Tongue (tissue), 2 donors: Measurements from ENCODE around the gene GMPR. TPM values are rescaled to one million over a fixed set of nuclear protein-coding genes. Genes with fewer than 3 reads are reported as not detected.
"Not testable (repeated sequence)": the region's sequence is repeated elsewhere in the genome, so short reads cannot be mapped to it uniquely, and the experiment has no call there.

ENCODE experiments used
- DNase-seq: peaks from one replicate; pipeline ENCODE4 v3.0.0-alpha.2; 2015
- total RNA-seq: library from RNA; depleted of rRNA; stranded (reverse); fragments of >200 nt; gene quantifications from one replicate; pipeline ENCODE4 v1.2.3, GENCODE V29; 2014

GMPR gene
- total RNA-seq, 1 donor from 2014 or later, result 50.2 TPM

DNA sequence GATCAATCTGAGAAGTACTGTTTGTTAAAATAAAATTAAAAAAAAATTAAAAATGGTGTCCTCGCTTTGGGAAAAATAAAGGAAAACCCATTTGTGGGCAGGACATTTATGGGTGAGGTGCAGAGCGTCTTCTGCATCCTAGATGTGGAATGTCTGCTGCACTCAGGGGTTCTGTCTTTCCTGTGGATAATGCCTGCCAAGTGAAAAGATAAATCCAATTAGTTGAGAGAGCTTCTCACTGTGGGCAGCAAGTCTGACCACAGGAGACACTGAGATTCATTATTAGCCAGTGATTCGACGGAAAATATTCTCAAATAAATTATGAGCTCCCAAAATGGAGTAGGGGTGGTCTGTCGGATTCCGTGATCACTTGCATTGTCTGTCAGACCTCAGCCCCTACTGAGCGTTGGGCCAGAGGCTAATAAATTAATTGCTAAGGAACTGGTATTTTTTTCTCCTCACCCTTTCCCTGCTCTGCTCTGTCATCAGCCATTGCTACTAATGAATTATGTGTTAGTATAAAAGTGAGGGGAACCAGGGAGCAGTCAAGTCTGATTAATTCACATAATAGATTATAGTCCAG lies 10.0 kb downstream of the GMPR start:
- no peak for DNase-seq

DNA sequence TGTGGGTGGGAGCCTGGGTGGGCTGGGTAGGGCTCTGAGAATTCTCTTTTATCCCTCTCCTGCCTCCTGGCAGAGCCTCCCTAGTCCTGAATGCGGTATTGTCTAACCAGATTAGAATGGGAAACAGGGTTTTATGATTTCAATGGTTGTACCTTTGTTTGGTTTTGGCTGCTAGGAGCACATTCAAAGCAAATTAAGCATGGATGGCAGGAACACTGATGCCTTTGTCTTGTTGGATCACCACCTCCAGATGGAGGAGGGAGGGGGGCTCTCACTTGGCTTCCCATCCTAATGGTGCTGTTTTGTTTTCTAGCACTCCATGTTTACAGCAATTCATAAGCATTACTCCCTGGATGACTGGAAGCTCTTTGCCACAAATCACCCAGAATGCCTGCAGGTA lies 11.6 kb downstream of the GMPR start:
- DNase-seq, result no peak

DNA sequence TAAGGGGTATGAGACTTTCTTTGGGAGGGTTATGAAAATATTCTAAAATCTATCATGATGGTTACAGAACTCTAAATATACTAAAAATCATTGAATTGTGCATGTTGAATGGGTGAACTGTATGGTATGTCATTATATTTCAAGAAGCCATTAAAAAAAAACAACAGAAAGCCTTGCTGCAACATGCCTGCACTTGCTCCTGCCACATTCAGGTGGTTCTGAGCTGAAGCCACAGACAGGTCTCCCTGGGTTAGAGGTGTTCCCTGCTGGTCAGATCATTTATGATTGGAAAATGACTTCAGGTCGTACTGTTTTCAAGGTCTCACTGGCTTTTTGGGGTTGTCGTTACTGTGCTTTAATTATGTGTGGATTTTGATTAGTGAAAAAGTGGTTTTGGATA lies 13.3 kb downstream of the GMPR start:
- DNase-seq, result no peak

DNA sequence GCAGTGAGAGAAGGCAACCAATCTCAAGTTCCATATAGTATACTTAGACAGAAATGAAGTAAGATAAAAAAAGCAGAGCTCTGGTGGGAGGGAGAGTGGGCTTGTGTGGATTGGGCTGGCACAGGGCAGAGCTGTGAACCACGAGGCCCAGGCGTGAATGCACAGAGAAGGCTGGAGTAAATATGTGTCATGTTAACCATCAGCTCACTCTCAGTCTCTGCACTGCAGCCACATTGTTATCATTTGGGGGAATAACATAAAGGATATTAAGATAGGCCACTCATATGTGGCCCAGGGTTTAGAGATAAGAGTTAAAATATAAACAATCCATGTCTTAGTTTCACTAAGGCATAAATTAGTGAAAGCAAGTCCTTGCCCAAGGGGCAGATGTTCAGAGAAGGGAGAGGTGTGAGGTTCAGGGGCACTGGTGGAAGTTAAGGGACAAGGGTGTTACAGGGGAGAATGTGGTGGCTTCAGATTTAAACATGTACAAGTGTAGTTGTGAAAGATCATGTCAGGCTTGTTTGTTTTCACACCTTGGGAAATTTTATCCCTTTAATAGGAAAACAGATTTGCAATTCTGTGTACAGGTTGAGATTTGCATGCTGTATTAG lies 14.4 kb downstream of the GMPR start:
- DNase-seq, result no peak

DNA sequence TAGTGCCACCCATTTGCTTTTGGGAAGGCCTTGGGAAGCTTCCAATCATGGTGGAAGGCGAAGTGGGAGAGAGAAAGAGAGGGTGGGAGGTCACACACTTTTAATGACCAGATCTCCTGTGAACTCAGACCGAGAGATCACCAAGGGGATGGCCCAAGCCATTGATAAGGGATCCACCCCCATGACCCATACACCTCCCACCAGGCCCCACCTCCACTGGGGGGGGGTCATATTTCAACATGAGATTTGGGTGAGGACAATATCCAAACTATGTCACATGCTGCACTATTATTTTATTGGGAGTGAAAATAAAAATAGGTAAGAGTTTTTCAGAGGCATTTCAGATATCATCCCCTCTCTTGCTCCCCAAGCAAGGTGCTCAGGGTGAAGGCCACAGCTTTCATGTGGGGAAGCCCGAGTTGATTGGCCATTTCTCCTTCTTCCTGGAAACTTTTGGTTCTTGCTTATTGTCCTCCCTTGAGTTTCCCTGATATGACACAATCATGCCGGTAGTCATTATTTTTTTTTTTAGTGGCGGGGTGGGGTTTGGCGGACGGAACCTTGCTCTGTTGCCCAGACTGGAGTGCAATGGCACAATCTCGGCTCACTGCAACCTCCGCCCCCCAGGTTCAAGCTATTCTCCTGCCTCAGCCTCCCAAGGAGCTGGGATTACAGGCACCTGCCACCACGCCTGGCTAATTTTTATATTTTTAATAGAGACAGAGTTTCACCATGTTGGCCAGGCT lies 15.2 kb downstream of the GMPR start:
- no peak for DNase-seq

DNA sequence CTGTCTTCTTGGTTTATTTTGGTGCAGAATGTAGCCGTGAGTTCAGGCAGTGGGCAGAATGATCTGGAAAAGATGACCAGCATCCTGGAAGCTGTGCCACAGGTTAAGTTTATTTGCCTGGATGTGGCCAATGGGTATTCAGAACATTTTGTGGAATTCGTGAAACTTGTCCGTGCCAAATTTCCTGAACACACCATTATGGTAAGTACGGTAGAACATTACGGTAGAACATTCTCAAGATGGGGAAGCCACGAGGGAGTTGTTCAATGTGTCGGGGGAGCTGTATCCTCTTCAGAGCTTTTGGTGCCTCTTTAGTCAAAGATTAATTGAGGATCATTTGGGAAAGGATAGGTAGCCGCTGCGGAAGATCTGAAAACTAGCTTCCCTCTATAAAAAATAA lies 16.1 kb downstream of the GMPR start:
- DNase-seq, result no peak

DNA sequence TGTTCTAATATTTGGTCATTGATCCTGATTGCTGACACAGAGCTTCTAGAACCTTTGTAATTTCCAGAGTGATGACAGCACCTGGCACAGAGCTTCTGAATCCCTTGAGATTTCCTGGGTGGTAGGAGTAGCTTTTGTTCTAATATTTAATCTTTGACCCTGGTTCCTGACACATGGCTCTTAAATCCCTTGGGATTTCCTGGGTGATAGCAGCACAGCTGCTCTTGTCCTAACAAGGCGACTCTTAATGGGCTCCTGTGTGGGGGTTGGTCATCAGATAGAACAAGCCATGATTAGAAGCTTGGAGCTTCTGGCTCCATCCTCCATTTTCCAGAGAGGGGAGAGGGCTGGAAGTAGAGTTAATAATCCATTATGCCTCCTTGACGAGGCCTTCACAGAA lies 18.4 kb downstream of the GMPR start:
- no peak for DNase-seq

DNA sequence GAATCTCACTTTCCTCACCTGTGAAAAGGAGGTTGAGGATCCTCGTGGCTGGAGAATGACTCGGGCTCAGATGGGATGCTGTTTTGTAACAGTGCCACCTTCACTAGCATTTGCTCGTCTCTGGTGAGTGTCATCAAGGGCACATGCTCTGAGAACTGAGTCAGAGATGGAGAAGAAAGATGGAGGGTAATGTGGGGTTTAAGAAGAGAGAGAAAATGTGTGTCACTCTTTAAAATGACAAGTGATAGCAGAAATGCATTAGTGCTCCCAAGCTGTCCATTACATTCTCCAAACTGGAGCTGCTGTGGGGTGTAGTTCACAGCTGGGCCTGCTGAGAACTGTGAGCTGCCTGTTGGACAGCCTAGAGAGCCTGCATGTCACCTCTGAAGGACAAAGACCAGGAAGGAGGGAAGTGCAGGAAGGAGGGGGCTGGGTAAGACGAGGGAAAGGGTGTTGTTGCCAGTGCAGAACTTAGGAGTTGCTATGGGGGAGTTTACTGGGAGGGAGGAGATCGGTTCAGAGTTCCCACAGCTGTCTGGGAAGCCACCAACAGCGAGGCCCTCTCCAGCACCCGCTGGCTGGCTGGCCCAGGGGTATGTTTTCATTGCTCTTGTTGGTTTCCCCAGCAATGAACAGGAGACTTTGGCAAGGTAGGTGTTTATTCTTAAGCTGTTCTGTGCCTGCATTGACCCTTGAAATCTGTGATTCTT lies 19.8 kb downstream of the GMPR start:
- DNase-seq, result no peak

DNA sequence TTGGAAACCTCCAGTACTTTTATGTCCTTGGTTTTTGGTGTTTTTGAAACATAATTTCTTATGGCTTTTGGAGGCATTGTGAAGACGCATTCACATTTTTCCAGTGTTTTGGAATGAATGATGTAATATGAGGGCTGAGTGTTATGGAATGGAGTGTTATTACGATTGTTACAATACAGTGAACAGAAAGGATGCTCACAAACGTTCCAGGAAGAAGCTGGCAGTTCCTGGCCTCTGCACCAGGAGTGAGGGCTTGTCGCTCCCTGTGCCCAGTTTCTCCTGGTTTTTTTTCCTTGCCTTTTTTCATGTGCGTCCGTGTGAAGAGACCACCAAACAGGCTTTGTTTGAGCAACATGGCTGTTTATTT lies 20.3 kb downstream of the GMPR start:
- no peak for DNase-seq

DNA sequence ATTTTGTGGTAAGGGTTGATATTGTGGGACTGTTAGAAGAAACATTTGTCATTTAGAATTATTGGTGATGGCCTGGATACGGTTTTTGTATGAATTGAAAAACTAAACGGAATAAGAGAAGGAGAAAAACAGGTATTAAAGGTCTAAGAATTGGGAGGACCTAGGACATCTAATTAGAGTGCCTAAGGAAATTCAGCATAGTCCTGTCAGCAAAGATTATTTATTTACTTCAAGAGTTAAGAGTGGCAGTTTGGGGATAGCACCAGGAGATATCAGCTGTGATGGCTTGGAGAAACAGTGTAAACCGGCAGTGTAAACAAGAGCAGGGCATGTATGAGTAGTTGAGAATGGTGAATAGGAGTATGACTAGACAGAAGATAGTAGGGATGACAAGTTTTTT lies 21.2 kb downstream of the GMPR start:
- not testable (repeated sequence) for DNase-seq

DNA sequence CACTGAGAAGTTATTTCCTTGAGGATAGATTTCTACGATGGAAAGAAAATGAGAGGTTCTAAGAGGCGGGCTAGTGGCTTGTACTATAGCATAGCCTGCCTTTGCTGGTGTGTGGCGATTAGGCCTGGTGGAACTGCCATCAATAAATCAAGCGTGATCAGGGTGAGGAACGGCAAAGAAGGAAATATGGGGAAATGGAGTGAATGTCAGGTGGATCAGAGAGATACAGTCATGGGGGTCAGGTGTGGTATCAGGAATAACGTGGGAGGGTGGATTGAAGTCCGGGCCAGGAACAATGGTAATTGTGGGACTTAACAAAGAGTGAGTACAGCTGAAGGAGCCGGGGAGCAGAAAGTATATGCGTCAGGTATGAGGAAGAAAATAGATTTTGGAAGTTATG lies 22.2 kb downstream of the GMPR start:
- not testable (repeated sequence) for DNase-seq

DNA sequence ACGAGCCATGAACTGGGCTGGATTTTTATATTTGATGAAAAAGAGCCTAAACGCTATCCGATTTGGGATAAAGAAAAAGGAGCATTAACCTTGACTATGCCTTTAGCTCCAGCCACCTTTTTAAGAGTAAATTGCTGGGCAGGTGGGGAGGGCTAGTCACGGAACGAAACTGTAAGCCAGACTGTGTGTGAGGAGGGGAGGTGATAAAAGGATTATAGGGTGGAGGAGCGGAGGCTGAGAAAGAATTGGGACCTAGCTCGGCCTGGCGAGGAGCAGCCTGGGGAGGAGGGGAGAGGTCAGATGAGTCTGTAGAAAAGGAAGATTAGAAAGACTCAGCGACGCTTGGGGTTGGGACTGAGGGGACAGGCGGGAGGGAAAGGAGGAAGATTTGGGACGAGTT lies 24.4 kb downstream of the GMPR start:
- not testable (repeated sequence) for DNase-seq

DNA sequence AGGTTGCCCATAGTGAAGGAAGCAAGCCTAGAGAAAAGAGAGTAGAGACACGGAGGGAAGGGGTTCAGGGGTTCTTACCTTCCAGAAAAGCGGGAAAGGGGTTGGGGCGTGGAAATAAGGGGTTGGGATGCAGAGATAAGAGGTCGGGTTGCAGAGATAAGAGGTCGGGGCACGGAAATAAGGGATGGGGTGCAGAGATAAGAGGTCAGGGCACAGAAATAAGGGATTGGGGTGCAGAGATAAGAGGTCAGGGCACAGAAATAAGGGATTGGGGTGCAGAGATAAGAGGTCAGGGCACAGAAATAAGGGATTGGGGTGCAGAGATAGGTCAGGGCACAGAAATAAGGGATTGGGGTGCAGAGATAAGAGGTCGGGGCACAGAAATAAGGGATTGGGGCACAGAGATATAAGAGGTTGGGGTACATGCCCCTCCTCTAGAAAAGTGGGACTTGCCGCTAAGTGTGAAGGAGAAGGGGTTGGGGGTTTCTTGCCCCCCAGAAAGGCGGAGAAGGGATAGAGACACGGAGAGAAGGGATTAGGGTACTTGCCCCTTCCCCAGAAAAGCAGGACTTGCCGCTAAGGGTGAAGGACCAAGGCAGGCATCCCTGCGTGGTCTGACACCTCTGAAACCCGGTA lies 25.2 kb downstream of the GMPR start:
- not testable (repeated sequence) for DNase-seq

DNA sequence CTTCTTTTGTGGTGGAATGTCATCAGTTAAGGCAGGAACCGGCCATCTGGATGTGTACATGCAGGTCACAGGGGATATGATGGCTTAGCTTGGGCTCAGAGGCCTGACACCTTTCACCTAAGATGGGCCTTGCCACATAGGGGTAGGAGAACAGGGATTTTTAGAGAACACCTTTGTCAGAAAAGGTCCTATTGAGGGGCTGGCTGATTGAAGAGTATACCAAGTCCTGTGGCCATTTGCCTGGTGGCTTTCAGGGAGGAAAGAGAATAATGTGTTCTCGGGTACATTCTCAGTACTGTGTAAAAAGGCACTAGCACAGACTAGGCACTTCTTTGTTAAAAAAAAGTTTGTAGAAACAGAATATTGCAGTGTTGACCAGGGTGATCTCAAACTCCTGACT lies 26.4 kb downstream of the GMPR start:
- DNase-seq, result no peak

DNA sequence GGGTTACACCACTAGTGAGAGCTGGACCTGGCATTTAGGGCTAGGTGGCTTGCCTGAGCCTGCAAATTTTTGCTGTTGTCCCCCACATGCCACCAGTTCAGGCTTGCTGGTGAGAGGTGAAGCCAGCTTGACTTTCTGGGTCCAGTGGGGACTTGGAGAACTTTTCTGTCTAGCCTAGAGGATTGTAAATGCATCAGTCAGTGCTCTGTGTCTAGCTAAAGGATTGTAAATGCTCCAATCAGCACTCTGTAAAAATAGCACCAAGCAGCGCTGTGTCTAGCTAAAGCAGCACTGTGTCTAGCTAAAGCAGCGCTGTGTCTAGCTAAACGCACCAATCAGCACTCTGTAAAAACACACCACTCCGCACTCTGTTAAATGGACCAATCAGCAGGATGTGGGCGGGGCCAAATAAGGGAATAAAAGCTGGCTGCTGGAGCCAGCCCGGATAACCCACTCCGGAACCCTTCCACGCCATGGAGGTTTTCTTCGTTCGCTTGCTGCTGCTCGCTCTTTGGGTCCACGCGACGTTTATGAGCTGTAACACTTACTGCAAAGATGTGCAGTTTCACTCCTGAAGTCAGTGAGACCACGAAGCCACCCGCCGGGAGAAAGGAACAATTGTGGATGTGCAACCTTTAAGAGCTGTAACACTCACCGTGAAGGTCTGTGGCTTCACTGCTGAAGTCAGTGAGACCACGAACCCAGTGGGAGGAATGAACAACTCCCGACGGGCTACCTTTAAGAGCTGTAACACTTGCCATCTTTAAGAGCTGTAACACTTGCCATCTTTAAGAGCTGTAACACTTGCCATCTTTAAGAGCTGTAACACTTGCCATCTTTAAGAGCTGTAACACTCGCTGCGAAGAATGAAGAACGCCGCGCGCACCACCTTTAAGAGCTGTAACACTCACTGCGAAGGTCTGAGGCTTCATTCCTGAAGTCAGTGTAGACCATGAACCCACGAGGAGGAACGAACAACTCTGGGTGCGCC lies 27.3 kb downstream of the GMPR start:
- no peak for DNase-seq

DNA sequence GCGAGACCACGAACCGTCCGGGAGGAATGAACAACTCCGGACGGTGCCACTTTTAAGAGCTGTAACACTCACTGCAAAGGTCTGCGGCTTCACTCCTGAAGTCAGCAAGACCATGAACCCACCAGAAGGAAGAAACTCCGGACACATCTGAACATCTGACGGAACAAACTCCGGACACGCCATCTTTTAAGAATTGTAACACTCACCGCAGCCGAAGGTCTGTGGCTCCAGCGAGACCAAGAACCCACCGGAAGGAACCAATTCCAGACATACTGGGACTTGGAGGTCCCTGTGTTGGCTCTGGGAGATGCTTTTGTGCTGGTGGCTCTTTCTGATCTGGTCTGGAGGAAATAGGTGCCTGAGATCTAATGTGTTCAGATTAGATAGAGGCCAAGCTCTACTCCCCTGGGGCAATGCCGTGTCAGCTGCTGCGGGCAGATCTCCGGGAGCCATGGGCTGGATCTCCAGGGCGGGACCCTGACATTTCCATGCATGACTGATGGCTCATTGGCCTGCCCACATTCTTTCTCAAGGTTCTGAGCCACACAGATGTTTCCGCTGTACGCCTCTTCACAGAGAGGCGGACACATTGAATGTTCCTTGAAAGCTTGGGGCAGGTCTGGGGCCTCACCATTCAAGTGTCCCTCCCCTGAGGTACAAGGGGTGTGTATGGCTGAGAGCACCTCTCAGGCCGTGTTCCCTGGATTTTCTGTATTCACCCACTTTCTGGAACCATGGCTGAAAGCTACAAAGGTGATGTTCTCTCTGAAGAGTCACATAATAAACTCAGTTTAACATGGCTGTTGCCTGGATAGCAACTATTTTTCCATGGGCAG lies 29.3 kb downstream of the GMPR start:
- no peak for DNase-seq

DNA sequence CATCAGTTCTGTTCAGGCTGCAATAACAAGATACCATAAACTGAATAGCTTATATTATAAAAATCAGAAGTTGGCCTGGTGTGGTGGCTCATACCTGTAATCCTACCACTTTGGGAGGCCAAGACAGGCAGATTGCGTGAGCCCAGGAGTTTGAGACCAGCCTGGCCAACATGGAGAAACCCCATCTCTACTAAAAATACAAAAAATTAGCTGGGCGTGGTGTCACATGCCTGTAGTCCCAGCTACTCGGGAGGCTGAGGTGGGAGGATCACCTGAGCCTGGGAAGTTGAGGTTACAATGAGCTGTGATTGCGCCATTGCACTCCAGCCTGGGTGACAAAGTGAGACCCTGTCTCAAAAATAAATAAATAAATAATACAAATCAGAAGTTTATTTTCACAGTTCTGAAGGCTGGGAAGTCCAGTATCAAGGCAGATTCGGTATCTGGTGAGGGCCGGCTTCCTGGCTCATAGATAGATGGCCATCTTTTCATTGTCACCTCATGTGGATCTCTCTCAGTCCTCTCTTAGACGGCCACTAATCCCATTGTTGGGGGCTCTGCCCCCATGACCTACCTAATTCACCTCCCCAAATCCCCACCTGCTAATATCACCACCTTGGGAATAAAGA lies 31.2 kb downstream of the GMPR start:
- DNase-seq, result not testable (repeated sequence)

DNA sequence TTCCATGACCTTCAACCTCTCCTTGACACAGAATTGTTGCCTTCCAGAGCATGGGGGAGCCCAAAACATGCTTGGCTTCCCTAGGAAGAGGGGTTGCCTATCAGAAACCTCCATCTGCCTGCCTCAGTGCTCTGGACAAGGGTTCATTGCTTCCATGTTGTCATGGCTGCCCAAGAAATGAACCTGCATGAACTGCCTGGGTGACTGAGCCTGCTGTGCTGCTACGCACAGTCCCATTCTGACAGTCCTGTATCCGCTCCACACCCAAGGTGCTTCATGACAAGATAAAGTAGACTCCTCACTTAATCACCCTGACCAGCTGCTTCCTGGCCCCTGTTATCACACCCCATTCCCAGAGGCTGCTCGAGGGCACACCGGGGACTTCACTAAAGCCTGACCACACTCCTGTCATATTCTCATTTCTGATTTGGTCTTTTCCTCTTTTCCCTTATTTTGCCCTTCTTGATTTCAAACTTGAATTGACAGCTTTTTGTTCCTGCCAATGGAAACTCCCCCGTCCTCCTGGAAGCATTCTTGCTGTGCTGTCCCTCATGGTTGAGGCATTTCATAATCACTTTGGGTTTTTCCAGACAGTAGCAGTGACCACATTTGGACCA lies 31.9 kb downstream of the GMPR start:
- no peak for DNase-seq

DNA sequence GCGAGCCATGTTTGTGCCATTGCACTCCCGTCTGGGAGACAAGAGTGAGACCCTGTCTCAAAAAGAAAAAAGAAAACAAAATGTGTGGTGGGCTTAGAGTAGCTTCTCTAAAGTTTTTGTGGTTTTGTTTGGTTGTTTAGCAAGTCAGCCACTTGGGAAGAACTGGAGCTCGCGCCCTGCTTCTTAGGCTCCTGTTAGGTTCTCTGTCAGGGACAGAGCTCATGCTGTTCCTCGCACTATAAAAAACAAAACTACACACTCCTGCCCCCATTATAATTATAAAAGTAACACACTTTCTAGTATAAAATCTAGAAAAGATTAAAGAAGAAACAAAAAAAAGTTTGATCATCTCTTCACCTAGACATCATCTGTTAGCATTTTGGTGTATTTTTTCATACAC lies 33.0 kb downstream of the GMPR start:
- DNase-seq, result no peak

DNA sequence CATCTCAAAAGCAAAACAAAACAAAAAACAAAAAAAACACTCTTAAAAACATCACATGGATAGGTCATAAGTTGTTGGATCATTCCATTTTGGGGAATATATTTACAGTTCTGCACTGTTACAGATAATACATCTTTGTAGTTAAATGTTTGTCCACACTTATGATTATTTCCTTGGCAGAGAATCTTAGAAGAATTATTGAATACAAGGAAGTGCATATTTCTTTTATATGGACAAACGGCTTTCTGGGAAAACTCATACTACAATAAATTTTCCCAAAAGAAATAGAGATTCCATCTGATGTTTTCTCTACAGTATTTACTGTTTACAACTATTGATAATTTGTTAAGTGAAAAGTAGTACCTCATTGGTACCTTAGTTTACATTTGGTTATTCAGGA lies 33.8 kb downstream of the GMPR start:
- DNase-seq, result no peak
